Fibroblast of the aortic adventitia (primary cell): ENCODE measurements around the gene SDK2. TPM values are rescaled to one million over a fixed set of nuclear protein-coding genes. Genes with fewer than 3 reads are reported as not detected.

Experiments
- DNase-seq: peaks from one replicate; pipeline ENCODE4 v3.0.0-alpha.2; 2010; ENCODE audit warnings: low read depth
- H3K4me3 ChIP-seq: 2 replicates; pipeline ENCODE4 v1.5.1; 2011; ENCODE audit warnings: low read depth, mild to moderate bottlenecking, control low read depth, low read length, moderate library complexity
- CTCF ChIP-seq: IDR thresholded peaks from 2 replicates; pipeline ENCODE4 v1.5.1; 2011; ENCODE audit warnings: mild to moderate bottlenecking, low read length, control low read depth, inconsistent platforms; ENCODE audit not compliant: insufficient read depth
- total RNA-seq: library from RNA; depleted of rRNA; stranded (reverse); fragments of >200 nt; gene quantifications from 2 replicates; pipeline ENCODE4 v1.2.3, GENCODE V29; 2012; ENCODE audit warnings: low replicate concordance

Gene SDK2
- total RNA-seq, 1 donor = not detected

GRCh38 chr17:73470316-73470826, 173.9 kb downstream of the SDK2 start:
- DNase-seq = no peak
- no peak for TF ChIP-seq CTCF
- no peak overlapping the region for H3K4me3 ChIP-seq

GRCh38 chr17:73469311-73469710, 174.9 kb downstream of the SDK2 start:
- H3K4me3 ChIP-seq = no peak overlapping the region
- no peak for TF ChIP-seq CTCF
- DNase-seq = no peak

- no peak for TF ChIP-seq CTCF
- no peak overlapping the region for H3K4me3 ChIP-seq
- no peak for DNase-seq
These were observed 176.0 kb downstream of the SDK2 start for GRCh38 chr17:73468221-73468620.

GRCh38 chr17:73467651-73468050, 176.6 kb downstream of the SDK2 start:
- no peak for DNase-seq
- TF ChIP-seq CTCF = no peak
- no peak overlapping the region for H3K4me3 ChIP-seq

- DNase-seq = no peak
- no peak overlapping the region for H3K4me3 ChIP-seq
- TF ChIP-seq CTCF = no peak
These were observed 177.4 kb downstream of the SDK2 start for GRCh38 chr17:73466704-73467433.

- H3K4me3 ChIP-seq = no peak overlapping the region
- no peak for DNase-seq
- TF ChIP-seq CTCF = no peak
These were observed 178.4 kb downstream of the SDK2 start for GRCh38 chr17:73465953-73466230.
